HG02943 (cell line): ENCODE data around the gene SLC8A2.
"Not testable (repeated sequence)": the region's sequence is repeated elsewhere in the genome, so short reads cannot be mapped to it uniquely, and the experiment has no call there.

ENCODE experiments used
- ATAC-seq: cut with Tn5 transposase; IDR thresholded peaks from one replicate; pipeline ENCODE4 v1.9.1; 2021; ENCODE audit warnings: mild to moderate bottlenecking, low read depth, moderate library complexity; ENCODE audit not compliant: unreplicated experiment

Gene SLC8A2

GRCh38 chr19:47389150-47389556 lies 82.5 kb downstream of the SLC8A2 start:
- no peak for ATAC-seq

- ATAC-seq = not testable (repeated sequence)
These were observed 83.0 kb downstream of the SLC8A2 start for GRCh38 chr19:47388721-47389120.

- not testable (repeated sequence) for ATAC-seq
These were observed 84.1 kb downstream of the SLC8A2 start for GRCh38 chr19:47387623-47388022.

- ATAC-seq = not testable (repeated sequence)
These were observed 85.1 kb downstream of the SLC8A2 start for GRCh38 chr19:47386582-47386981.

GRCh38 chr19:47384533-47384932 lies 87.2 kb downstream of the SLC8A2 start:
- ATAC-seq = not testable (repeated sequence)

GRCh38 chr19:47383890-47384289 lies 87.8 kb downstream of the SLC8A2 start:
- not testable (repeated sequence) for ATAC-seq

GRCh38 chr19:47381653-47382279 lies 89.9 kb downstream of the SLC8A2 start:
- ATAC-seq = no peak

- no peak for ATAC-seq
These were observed 90.6 kb downstream of the SLC8A2 start for GRCh38 chr19:47381121-47381520.

GRCh38 chr19:47380559-47380958 lies 91.1 kb downstream of the SLC8A2 start:
- no peak for ATAC-seq

- no peak for ATAC-seq
These were observed 92.2 kb downstream of the SLC8A2 start for GRCh38 chr19:47379381-47379938.

GRCh38 chr19:47378246-47378645 lies 93.4 kb downstream of the SLC8A2 start:
- no peak for ATAC-seq
